Esophagus (tissue), 2 donors: ENCODE measurements around the gene OPCML. TPM values are rescaled to one million over a fixed set of nuclear protein-coding genes. Genes with fewer than 3 reads are reported as not detected.

Experiments
- H3K27ac ChIP-seq, 2 donors: one replicate each; pipeline ENCODE4 v1.5.1; 2013; ENCODE audit warnings: low read depth in 2 of 2, mild to moderate bottlenecking in 2 of 2, inconsistent platforms in 1 of 2, low read length in 1 of 2, moderate library complexity in 1 of 2
- H3K27me3 ChIP-seq, 2 donors: one replicate each; pipeline ENCODE4 v1.6.1; 2013; ENCODE audit warnings: low read length in 2 of 2, control low read depth in 1 of 2, mild to moderate bottlenecking in 1 of 2; ENCODE audit not compliant: insufficient read depth in 2 of 2, control insufficient read depth in 1 of 2
- H3K36me3 ChIP-seq, 2 donors: one replicate each; pipeline ENCODE4 v1.6.1; 2013; ENCODE audit warnings: low read length in 1 of 2; ENCODE audit not compliant: control insufficient read depth in 2 of 2, insufficient read depth in 2 of 2
- H3K4me1 ChIP-seq, 2 donors: one replicate each; pipeline ENCODE4 v1.6.1; 2013; ENCODE audit warnings: low read length in 1 of 2; ENCODE audit not compliant: control insufficient read depth in 2 of 2, insufficient read depth in 2 of 2
- H3K4me3 ChIP-seq, 2 donors: one replicate each; pipeline ENCODE4 v1.5.1; 2013; ENCODE audit warnings: low read length in 2 of 2, mild to moderate bottlenecking in 2 of 2, low read depth in 1 of 2, moderate library complexity in 1 of 2
- H3K9me3 ChIP-seq, 2 donors: one replicate each; pipeline ENCODE4 v1.6.1; 2013; ENCODE audit warnings: mild to moderate bottlenecking in 2 of 2, low read depth in 1 of 2, low read length in 1 of 2, moderate library complexity in 1 of 2; ENCODE audit not compliant: control insufficient read depth in 2 of 2, insufficient read depth in 1 of 2
- WGBS, 2 donors: extraction: QIAGEN DNeasy Blood & Tissue Kit; methylation state at CpG; one replicate each; pipeline ENCODE4 v1.1.7; 2013; 5-methylcytosine and 5-hydroxymethylcytosine counted together
- polyA plus RNA-seq, 2 donors: library from polyadenylated mRNA; stranded (reverse); fragments of 200-250 nt; gene quantifications; one replicate each; pipeline ENCODE4 v1.2.3, GENCODE V29; 2013
- donor health status: healthy with polysubstance abuse.
- donor health status: Bipolar disorder and iron deficiency.

The OPCML gene
- polyA plus RNA-seq, 2 donors: 0.04 to 0.05 TPM

DNA sequence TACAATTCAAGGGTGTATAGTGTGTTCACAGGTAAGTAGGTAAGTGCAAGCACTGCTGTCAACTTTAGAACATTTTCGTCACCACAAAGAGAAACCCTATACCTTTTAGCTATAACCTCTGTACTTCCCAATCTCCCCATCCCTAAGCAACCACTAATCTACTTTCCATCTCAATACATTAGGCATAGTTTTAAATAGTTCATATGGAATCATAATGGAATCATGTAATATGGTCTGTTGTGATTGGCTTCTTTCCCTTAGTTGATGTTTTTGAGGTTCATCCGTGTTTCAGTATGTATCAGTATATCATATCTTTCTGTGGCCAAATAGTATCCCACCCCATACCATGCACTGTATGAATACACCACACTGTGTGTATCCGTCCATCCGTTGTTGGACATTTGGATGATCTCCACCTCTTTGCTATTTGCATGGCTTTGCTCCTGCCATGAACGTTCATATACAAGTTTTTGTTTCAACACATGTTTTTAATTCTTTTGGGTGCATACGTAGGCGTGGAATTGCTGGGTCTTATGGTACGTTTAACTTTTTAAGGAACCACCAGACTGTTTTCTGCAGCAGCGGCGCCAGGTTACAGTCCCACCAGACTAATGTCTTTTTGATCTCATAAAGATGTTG is 27.7 kb upstream of the OPCML start:
- H3K27me3 ChIP-seq: peaks cover 0 to 6% of the 10 kb centered on the region in 2 donors
- no peak overlapping the region for H3K27ac ChIP-seq
- no peaks in the 10 kb centered on the region for H3K9me3 ChIP-seq
- H3K36me3 ChIP-seq: no peaks in the 10 kb centered on the region
- H3K4me3 ChIP-seq: no peak overlapping the region
- 77 to 78% methylated on average over 10 of the region's 10 CpGs for WGBS, 2 donors
- H3K4me1 ChIP-seq: no peaks in the 10 kb centered on the region

GRCh38 chr11:133559382-133559781 is 27.1 kb upstream of the OPCML start:
- no peak overlapping the region for H3K27ac ChIP-seq
- no peaks in the 10 kb centered on the region for H3K36me3 ChIP-seq
- no peaks in the 10 kb centered on the region for H3K9me3 ChIP-seq
- no peak overlapping the region for H3K4me3 ChIP-seq
- 60 to 75% methylated on average over 6 of the region's 6 CpGs for WGBS, 2 donors
- H3K27me3 ChIP-seq: peaks cover 0 to 3% of the 10 kb centered on the region in 2 donors
- no peaks in the 10 kb centered on the region for H3K4me1 ChIP-seq

DNA sequence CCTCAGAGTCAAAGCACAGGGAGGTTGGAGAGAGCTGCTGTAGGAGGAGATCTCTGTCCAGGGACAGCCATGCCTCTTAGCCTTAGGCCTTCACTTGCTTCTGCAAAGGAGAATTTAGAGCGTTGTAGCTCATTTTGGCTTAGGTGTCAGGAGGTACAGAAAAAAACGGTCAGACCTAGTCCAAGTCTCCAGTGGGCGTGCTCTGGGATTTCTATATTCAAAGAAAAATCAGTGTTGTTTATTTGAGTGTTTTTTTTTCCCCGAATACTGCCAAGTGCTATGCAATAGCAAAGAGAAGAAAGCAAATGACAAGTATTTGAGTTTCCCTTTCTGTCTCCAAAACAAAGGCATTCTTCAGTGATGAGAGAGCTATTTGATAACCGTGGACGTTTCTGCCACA is 22.7 kb upstream of the OPCML start:
- 32 to 35% methylated on average over 6 of the region's 6 CpGs for WGBS, 2 donors
- no peaks in the 10 kb centered on the region for H3K9me3 ChIP-seq

DNA sequence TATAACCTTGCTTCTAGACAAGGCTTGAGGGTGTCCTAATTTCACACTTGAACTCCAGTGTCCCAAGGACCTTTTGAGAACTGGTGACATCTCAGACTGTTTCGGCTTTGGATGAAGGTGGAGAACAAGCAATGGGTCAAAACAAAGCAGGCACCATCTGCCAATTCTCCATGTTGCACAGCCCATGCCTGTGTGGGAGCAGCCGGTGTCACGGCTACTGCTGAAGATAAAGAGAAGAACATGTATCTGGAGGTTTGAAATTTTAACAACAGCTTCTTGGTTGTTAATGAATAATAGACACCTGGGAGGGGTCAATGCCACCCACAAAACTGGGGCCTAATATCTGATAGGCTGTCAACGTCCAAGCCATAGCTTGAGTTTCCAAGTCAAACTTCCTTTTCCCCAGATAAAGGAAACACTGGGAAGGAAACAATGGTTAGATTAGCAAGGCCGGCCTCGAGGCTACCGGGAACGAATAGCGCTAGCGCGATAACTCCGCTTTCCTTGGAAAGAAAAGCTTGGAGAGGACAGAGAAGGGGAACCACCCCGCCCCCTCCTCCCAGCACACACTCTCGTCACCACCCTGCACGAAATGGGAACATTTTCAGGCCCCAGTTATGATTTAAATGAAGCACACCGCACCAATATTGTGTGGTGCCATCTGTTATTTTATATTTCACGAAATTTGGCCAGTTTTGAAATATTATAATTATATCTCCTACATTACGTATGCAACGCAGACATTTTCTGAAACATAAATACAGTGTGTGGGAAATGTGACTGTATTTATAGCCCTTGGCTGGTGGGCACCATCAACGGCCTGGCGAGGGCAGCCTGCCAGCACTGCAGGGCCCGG is 21.8 kb upstream of the OPCML start:
- H3K36me3 ChIP-seq: no peaks in the 10 kb centered on the region
- WGBS, 2 donors: 71 to 78% methylated on average over 22 of the region's 22 CpGs

More for the DNA sequence above, 22.7 kb upstream of the OPCML start:
- H3K27ac ChIP-seq: no peak overlapping the region
- no peaks in the 10 kb centered on the region for H3K4me1 ChIP-seq
- no peak overlapping the region for H3K4me3 ChIP-seq
- H3K27me3 ChIP-seq: no peaks in the 10 kb centered on the region
- H3K36me3 ChIP-seq: no peaks in the 10 kb centered on the region

GRCh38 chr11:133552938-133553337 is 20.6 kb upstream of the OPCML start:
- Histone ChIP-seq H3K36me3 (no peaks in the 10 kb centered on the region), H3K4me3 (no peak overlapping the region), H3K4me1 (no peaks in the 10 kb centered on the region), H3K9me3 (no peaks in the 10 kb centered on the region), H3K27me3 (no peaks in the 10 kb centered on the region), H3K27ac (no peak overlapping the region)
- 92 to 93% methylated on average over 6 of the region's 6 CpGs for WGBS, 2 donors

More for the DNA sequence above, 21.8 kb upstream of the OPCML start:
- Histone ChIP-seq H3K9me3 (no peaks in the 10 kb centered on the region), H3K27ac (no peak overlapping the region), H3K27me3 (no peaks in the 10 kb centered on the region), H3K4me3 (no peak overlapping the region), H3K4me1 (no peaks in the 10 kb centered on the region)

GRCh38 chr11:133551064-133551463 is 18.8 kb upstream of the OPCML start:
- H3K4me3 ChIP-seq: no peak overlapping the region
- no peaks in the 10 kb centered on the region for H3K4me1 ChIP-seq
- H3K27me3 ChIP-seq: no peaks in the 10 kb centered on the region
- 76 to 79% methylated on average over 5 of the region's 5 CpGs for WGBS, 2 donors
- peaks cover 0 to 2% of the 10 kb centered on the region in 2 donors for H3K9me3 ChIP-seq
- H3K27ac ChIP-seq: no peak overlapping the region
- H3K36me3 ChIP-seq: no peaks in the 10 kb centered on the region

DNA sequence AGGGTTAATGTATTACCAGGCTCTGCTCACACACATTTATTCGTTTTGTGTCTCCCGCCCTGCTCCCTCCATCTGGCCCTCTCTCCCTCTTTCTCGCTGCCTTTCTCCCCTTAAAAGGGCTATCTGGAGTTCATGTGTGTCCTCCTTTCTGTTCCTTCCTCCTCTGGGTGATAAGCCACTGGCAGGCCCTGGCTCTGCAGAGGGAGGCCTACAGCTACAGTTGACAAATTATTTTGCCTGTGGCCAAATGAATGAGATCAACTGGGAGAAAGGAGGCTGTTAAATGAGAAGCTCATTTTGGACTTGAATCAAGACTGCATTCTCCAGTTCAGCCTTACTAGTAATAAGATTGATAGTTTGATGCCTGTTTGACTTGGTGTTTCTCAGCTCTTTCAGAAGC is 17.5 kb upstream of the OPCML start:
- Histone ChIP-seq H3K27me3 (no peaks in the 10 kb centered on the region), H3K27ac (no peak overlapping the region), H3K4me3 (no peak overlapping the region), H3K36me3 (no peaks in the 10 kb centered on the region), H3K4me1 (no peaks in the 10 kb centered on the region), H3K9me3 (peaks cover 0 to 2% of the 10 kb centered on the region in 2 donors)
- WGBS, 2 donors: 51 to 61% methylated on average over 3 of the region's 3 CpGs

GRCh38 chr11:133548641-133549040 is 16.3 kb upstream of the OPCML start:
- Histone ChIP-seq H3K27ac (no peak overlapping the region), H3K36me3 (no peaks in the 10 kb centered on the region), H3K27me3 (no peaks in the 10 kb centered on the region), H3K4me1 (no peaks in the 10 kb centered on the region), H3K9me3 (peaks cover 0 to 2% of the 10 kb centered on the region in 2 donors), H3K4me3 (no peak overlapping the region)
- 89 to 91% methylated on average over 7 of the region's 7 CpGs for whole genome bisulfite sequencing, 2 donors

DNA sequence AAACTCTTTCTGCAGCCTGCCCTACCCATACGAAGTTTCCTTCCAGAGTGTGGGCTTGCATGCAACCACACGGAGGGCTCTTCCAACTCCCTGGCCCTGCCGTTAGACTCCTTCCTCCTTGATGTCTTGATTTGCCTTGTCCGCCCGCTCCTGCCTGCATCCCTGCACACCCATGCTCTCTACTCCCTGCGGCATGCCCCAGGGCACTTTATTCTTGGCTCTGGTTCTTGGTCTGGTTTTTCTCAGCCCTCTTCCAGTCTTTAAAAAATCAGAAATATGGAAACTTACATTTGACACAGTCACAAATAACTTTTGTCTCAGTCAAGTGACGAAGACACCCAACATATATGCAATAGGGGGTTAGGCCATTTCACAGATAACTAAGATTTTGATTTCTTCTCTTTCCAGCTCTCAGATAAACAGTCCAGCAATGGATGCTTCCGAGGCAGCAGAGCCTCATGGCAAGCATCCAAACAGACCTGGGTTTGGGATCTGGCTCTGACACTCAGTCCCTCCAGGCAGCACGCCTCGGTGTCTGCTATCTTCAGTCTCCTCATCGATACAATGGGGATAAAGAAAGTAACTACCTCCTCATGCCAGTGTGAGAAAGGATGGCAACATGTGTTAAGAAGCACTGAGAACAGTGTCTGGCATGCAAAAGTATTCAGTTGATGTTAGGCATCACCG is 15.7 kb upstream of the OPCML start:
- Histone ChIP-seq H3K4me1 (no peaks in the 10 kb centered on the region), H3K36me3 (no peaks in the 10 kb centered on the region), H3K9me3 (peaks cover 0 to 2% of the 10 kb centered on the region in 2 donors), H3K27me3 (no peaks in the 10 kb centered on the region), H3K27ac (no peak overlapping the region), H3K4me3 (no peak overlapping the region)
- 74 to 78% methylated on average over 12 of the region's 12 CpGs for WGBS, 2 donors
